GM19328 (cell line): Measurements from ENCODE around the gene SSBP2.

ENCODE experiments used
- ATAC-seq: cut with Tn5 transposase; IDR thresholded peaks from one replicate; pipeline ENCODE4 v1.9.1; 2021; ENCODE audit warnings: mild to moderate bottlenecking, moderate library complexity; ENCODE audit not compliant: unreplicated experiment

SSBP2 gene

GRCh38 chr5:81398741-81399140 lies 352.2 kb downstream of the SSBP2 start:
- no peak for ATAC-seq

- ATAC-seq: no peak
These were observed 353.7 kb downstream of the SSBP2 start for GRCh38 chr5:81397176-81397575.

- no peak for ATAC-seq
These were observed 355.6 kb downstream of the SSBP2 start for GRCh38 chr5:81395262-81395661.

GRCh38 chr5:81393783-81394718 lies 356.8 kb downstream of the SSBP2 start, which contains the start of gene ACOT12:
ACOT12 (minus strand) TSS chr5:81394134; CDS start chr5:81394114, 20 bp downstream.
- no peak for ATAC-seq

GRCh38 chr5:81393430-81393782 lies 357.5 kb downstream of the SSBP2 start:
- no peak for ATAC-seq

GRCh38 chr5:81389025-81389424 lies 361.9 kb downstream of the SSBP2 start:
- ATAC-seq: no peak

- no peak for ATAC-seq
These were observed 362.7 kb downstream of the SSBP2 start for GRCh38 chr5:81388169-81388568.

GRCh38 chr5:81383867-81384266 lies 367.0 kb downstream of the SSBP2 start:
- ATAC-seq: no peak

GRCh38 chr5:81371354-81371876 lies 379.5 kb downstream of the SSBP2 start:
- ATAC-seq: no peak

- ATAC-seq: no peak
These were observed 380.0 kb downstream of the SSBP2 start for GRCh38 chr5:81370912-81371311.

- ATAC-seq: no peak
These were observed 385.4 kb downstream of the SSBP2 start for GRCh38 chr5:81365541-81365940.

- ATAC-seq: no peak
These were observed 387.6 kb downstream of the SSBP2 start for GRCh38 chr5:81363093-81363871.
